K562 (cell line): ENCODE data around the gene SPRYD3. TPM values are rescaled to one million over a fixed set of nuclear protein-coding genes. Genes with fewer than 3 reads are reported as not detected.

ENCODE experiments used
- CEBPG ChIP-seq, 3 experiments: fragments of 200-800 bp in 1 of 3; sonication (Bioruptor generic) in 1 of 3; sonication (generic) in 1 of 3; formaldehyde crosslinking in 1 of 3; IDR thresholded peaks in 2 of 3; conservative IDR thresholded peaks in 1 of 3; 2 replicates each; pipeline versions ENCODE4 v1.6.1 to v1.8.0; 2016 to 2022; ENCODE audit warnings: missing compliant biosample characterization in 2 of 3, missing genetic modification characterization in 2 of 3, mild to moderate bottlenecking in 1 of 3, missing genetic modification reagents in 1 of 3
- FOXJ2 ChIP-seq: fragments of 200-800 bp; sonication (Bioruptor generic); IDR thresholded peaks from 2 replicates; pipeline ENCODE4 v1.6.1; 2016; ENCODE audit warnings: missing genetic modification characterization, missing compliant biosample characterization
- MCM7 ChIP-seq, 2 experiments: fragments of 450-650 bp; IDR thresholded peaks; 2 replicates each; pipeline ENCODE4 v1.6.1; 2016 to 2018
- NEUROD1 ChIP-seq: fragments of 150-350 bp; IDR thresholded peaks from 2 replicates; pipeline ENCODE4 v1.6.1; 2014; ENCODE audit warnings: borderline replicate concordance, low read length, low read depth; ENCODE audit not compliant: partially characterized antibody
- SMAD3 ChIP-seq: fragments of 450-650 bp; formaldehyde crosslinking; conservative IDR thresholded peaks from 2 replicates; pipeline ENCODE4 v1.4.0; 2020; ENCODE audit warnings: mild to moderate bottlenecking
- ZNF445 ChIP-seq: fragments of 250-450 bp; sonication (Bioruptor Pico); IDR thresholded peaks from 2 replicates; pipeline ENCODE4 v1.4.0; 2020; ENCODE audit warnings: low read depth, mild to moderate bottlenecking, moderate library complexity
- ZNF551 ChIP-seq: fragments of 250-450 bp; sonication (Bioruptor Pico); IDR thresholded peaks from 2 replicates; pipeline ENCODE4 v1.5.0; 2021; ENCODE audit warnings: mild to moderate bottlenecking, moderate library complexity
- polyA plus RNA-seq, 8 experiments: library from polyadenylated mRNA; depleted of rRNA in 4 of 8; stranded (reverse) in 5 of 8; unstranded in 3 of 8; fragments of >200 nt; fragmentation: Nextera tagmentation in 2 of 8; fragmentation: Illumina TruSeq in 1 of 8; extraction: Ambion mirVana in 2 of 8; extraction: Trizol in 1 of 8; gene quantifications; 2 replicates each; pipeline versions ENCODE4 v1.2.1 to v1.2.3, GENCODE V29; 2011 to 2014; ENCODE audit warnings: inconsistent platforms in 1 of 8, missing spikeins in 1 of 8
- total RNA-seq, 7 experiments: library from RNA; depleted of rRNA in 6 of 7; stranded (reverse); fragments of >200 nt in 6 of 7; fragmentation: Illumina TruSeq in 2 of 7; extraction: Trizol in 2 of 7; gene quantifications; 2 replicates each; pipeline versions ENCODE4 v1.2.1 to v1.2.3, GENCODE V29; 2011 to 2021; ENCODE audit warnings: low replicate concordance in 1 of 7
- TF ChIP-seq, protein P1 (sequence below), 2 experiments: fragments of 200-800 bp in 1 of 2; sonication (Bioruptor generic) in 1 of 2; sonication (generic) in 1 of 2; formaldehyde crosslinking in 1 of 2; IDR thresholded peaks in 1 of 2; conservative IDR thresholded peaks in 1 of 2; 2 replicates each; pipeline versions ENCODE4 v1.5.0 to v1.6.1; 2016 to 2020; ENCODE audit warnings: missing compliant biosample characterization in 1 of 2, missing genetic modification characterization in 1 of 2, missing genetic modification reagents in 1 of 2
- TF ChIP-seq, protein P2 (sequence below), 2 experiments: fragments of 450-650 bp; formaldehyde crosslinking in 1 of 2; IDR thresholded peaks; 2 replicates each; pipeline versions ENCODE4 v1.4.0 to v1.6.1; 2014 to 2020; ENCODE audit warnings: mild to moderate bottlenecking in 2 of 2, borderline replicate concordance in 1 of 2, low read depth in 1 of 2
- TF ChIP-seq, protein P3 (sequence below), 3 experiments: fragments of 200-800 bp in 1 of 3; fragments of 250-450 bp in 1 of 3; fragments of 450-650 bp in 1 of 3; sonication (Bioruptor Pico) in 1 of 3; sonication (Bioruptor generic) in 1 of 3; formaldehyde crosslinking in 1 of 3; IDR thresholded peaks; 2 replicates each; pipeline versions ENCODE4 v1.6.1 to v1.8.0; 2016 to 2022; ENCODE audit warnings: mild to moderate bottlenecking in 2 of 3, missing genetic modification characterization in 2 of 3, missing compliant biosample characterization in 1 of 3, moderate library complexity in 1 of 3

The SPRYD3 gene
- total and polyA plus RNA-seq, 9 of the 15 experiments (the other 6 are each of a cell fraction or from before 2014, with no cell fraction given) = 1.5 to 13.6 (median 7.6) TPM

DNA sequence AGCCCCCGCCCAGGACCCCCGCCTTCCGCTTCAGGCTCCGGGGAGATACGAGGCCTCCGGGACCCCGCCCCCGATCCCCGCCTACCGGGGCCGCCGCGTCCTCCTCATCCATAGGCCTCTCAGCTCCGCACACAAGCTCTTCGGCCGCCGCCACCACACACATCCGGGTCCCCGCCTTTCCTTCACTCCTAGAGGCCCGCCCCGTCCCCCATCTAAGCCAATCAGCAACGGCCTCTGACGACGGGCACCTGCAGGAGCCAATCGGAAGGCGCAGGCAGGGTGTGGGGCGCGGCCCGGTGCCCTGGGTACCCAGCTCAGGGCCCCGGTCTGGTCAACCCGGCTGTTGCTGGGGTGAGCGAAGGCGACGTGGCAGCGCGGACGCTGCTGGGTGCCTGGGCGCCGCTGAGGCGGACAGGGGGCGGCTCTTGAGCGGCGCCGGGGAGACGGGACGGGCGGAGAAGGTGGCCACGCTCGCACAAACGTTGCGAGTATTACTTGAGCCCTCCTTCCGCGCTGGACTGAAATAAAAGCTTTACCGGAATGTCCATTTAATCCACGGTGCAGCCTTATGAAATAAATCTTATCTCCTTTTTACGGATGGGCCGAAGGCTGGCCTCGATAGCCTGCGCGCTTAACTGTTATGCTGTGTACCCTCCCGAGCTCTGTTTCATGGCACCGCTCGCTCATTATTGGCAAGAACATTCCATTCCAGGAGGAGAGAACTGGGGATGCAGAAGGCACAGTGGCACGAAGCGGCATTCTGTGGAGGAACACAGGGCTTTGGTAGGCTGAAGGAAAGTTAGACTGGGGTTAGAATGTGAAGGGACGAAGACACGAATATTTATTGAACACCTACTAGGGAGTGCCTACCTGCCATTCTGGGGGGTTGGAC, at the start of gene SPRYD3 (continued):
- TF ChIP-seq, protein P1, sequence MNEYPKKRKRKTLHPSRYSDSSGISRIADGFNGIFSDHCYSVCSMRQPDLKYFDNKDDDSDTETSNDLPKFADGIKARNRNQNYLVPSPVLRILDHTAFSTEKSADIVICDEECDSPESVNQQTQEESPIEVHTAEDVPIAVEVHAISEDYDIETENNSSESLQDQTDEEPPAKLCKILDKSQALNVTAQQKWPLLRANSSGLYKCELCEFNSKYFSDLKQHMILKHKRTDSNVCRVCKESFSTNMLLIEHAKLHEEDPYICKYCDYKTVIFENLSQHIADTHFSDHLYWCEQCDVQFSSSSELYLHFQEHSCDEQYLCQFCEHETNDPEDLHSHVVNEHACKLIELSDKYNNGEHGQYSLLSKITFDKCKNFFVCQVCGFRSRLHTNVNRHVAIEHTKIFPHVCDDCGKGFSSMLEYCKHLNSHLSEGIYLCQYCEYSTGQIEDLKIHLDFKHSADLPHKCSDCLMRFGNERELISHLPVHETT (CRISPR knock-in tag; conservative IDR thresholded peaks at IDR 0.05 in 1 of 2, IDR thresholded peaks at IDR 0.05 in 1 of 2) = peak in 1 of 2 experiments; percentile 87; a peak in 2 of 4 replicates
- TF ChIP-seq ZNF551 (CRISPR knock-in tag) (no peak), SMAD3 (CRISPR knock-in tag) (no peak), MCM7 (IDR thresholded peaks at IDR 0.05) (no peak), CEBPG (CRISPR knock-in tag; IDR thresholded peaks at IDR 0.05) (no peak), CEBPG (tag; conservative IDR thresholded peaks at IDR 0.05 in 1 of 2, IDR thresholded peaks at IDR 0.05 in 1 of 2) (no peak), ZNF445 (CRISPR knock-in tag) (peak; percentile 44; the same call in 1 of the 2 replicates), NEUROD1 (peak; percentile 98), FOXJ2 (tag) (no peak)
- TF ChIP-seq, protein P2, sequence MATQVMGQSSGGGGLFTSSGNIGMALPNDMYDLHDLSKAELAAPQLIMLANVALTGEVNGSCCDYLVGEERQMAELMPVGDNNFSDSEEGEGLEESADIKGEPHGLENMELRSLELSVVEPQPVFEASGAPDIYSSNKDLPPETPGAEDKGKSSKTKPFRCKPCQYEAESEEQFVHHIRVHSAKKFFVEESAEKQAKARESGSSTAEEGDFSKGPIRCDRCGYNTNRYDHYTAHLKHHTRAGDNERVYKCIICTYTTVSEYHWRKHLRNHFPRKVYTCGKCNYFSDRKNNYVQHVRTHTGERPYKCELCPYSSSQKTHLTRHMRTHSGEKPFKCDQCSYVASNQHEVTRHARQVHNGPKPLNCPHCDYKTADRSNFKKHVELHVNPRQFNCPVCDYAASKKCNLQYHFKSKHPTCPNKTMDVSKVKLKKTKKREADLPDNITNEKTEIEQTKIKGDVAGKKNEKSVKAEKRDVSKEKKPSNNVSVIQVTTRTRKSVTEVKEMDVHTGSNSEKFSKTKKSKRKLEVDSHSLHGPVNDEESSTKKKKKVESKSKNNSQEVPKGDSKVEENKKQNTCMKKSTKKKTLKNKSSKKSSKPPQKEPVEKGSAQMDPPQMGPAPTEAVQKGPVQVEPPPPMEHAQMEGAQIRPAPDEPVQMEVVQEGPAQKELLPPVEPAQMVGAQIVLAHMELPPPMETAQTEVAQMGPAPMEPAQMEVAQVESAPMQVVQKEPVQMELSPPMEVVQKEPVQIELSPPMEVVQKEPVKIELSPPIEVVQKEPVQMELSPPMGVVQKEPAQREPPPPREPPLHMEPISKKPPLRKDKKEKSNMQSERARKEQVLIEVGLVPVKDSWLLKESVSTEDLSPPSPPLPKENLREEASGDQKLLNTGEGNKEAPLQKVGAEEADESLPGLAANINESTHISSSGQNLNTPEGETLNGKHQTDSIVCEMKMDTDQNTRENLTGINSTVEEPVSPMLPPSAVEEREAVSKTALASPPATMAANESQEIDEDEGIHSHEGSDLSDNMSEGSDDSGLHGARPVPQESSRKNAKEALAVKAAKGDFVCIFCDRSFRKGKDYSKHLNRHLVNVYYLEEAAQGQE (IDR thresholded peaks at IDR 0.05; ENCODE audit: borderline replicate concordance) = no peak
- TF ChIP-seq, protein P2 (CRISPR knock-in tag; IDR thresholded peaks at IDR 0.05; ENCODE audit: low read depth) = 0 out of 2 replicates have a peak, but pooled peaks have one; percentile 52
- TF ChIP-seq, protein P3, sequence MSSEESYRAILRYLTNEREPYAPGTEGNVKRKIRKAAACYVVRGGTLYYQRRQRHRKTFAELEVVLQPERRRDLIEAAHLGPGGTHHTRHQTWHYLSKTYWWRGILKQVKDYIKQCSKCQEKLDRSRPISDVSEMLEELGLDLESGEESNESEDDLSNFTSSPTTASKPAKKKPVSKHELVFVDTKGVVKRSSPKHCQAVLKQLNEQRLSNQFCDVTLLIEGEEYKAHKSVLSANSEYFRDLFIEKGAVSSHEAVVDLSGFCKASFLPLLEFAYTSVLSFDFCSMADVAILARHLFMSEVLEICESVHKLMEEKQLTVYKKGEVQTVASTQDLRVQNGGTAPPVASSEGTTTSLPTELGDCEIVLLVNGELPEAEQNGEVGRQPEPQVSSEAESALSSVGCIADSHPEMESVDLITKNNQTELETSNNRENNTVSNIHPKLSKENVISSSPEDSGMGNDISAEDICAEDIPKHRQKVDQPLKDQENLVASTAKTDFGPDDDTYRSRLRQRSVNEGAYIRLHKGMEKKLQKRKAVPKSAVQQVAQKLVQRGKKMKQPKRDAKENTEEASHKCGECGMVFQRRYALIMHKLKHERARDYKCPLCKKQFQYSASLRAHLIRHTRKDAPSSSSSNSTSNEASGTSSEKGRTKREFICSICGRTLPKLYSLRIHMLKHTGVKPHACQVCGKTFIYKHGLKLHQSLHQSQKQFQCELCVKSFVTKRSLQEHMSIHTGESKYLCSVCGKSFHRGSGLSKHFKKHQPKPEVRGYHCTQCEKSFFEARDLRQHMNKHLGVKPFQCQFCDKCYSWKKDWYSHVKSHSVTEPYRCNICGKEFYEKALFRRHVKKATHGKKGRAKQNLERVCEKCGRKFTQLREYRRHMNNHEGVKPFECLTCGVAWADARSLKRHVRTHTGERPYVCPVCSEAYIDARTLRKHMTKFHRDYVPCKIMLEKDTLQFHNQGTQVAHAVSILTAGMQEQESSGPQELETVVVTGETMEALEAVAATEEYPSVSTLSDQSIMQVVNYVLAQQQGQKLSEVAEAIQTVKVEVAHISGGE (CRISPR knock-in tag; IDR thresholded peaks at IDR 0.05) = peak in 1 of 3 experiments; percentile 73; a peak in 2 of 6 replicates
